Kidney tubule cell (primary cell): ENCODE measurements around the gene USP5.
A peak's percentile ranks its signal among the peaks of the same experiment; 100 is the strongest.

ENCODE experiments used
- DNase-seq: peaks from one replicate; pipeline ENCODE4 v3.0.0-alpha.2; 2018; ENCODE audit warnings: low spot score

The USP5 gene

GRCh38 chr12:6840330-6840729 lies 11.6 kb upstream of the USP5 start:
- DNase-seq: no peak

DNA sequence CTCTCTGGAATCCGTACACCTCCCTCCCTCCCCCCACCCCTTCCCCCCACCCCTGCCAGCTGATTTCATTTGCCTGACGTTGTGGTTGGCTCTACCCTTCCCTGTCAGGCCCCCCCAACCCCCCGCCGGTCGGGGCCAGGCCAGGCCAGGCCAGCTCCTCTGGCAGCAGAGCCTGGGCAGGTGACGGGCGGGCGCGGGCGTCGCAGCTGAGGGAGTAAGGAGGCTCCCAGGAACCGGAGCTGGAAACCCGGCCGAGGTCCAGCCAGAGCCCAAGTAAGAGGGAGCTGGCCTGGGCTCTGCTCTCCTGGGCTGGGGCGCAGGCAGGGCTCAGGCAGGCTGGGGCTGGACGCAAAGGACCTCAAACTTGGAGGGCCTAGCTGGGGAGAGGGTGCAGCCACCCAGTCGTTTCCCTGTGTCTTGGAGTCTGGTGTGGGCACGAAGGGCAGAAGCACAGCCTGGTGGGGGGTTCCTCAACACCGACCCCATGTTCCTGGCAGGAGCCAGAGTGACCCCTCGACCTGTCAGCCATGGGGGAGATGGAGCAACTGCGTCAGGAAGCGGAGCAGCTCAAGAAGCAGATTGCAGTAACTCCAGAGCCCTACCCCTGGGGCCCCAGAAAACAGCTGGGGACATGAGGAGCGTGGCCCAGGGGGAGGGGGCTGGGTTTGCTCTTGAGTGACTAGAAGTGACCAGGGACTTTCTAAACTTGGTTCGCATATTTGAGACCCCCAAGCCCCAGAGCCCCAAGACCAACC lies 11.0 kb upstream of the USP5 start, which contains the start of gene GNB3:
Gene GNB3 (plus strand): TSS at position 165 of the 755 bp plus-strand sequence. CDS start 363 bp downstream, at position 528.
- DNase-seq: no peak

- DNase-seq: no peak
These were observed 9.9 kb upstream of the USP5 start for GRCh38 chr12:6842075-6842474.

GRCh38 chr12:6843118-6843902 lies 8.6 kb upstream of the USP5 start:
- no peak for DNase-seq

DNA sequence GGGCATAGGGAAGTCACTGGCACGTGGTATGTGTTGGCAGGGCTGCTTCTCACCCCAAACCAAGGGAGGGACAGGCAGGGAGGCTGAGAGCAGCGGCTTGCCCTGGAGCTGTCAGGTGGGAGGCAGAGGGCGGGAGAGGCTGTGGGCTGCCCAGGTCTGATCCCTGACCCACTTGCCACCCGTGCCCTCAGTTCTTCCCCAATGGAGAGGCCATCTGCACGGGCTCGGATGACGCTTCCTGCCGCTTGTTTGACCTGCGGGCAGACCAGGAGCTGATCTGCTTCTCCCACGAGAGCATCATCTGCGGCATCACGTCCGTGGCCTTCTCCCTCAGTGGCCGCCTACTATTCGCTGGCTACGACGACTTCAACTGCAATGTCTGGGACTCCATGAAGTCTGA lies 6.6 kb upstream of the USP5 start:
- DNase-seq: no peak

GRCh38 chr12:6846316-6846869 lies 5.6 kb upstream of the USP5 start:
- DNase-seq: no peak

- DNase-seq: no peak
These were observed 4.3 kb upstream of the USP5 start for GRCh38 chr12:6847676-6848075.

DNA sequence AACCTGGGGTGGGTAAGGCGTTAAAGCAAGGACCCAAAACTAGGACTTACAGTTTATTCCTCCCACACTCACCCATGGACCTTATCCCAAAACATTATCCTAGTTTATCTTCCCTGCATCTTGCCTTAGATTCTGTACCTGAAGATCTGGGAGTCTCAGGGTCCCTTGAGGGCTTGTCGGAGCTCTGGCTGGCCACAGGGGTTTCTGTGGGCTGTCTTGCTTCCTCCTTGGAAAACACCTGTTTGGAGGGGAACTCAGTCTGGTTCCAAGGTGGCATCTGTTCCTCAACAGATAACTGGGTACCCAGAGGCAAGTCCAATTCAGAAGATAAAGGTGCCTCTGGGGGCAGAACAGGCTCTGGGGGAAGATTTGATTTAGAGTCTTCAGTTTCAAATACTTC lies 2.5 kb upstream of the USP5 start:
- DNase-seq: no peak

GRCh38 chr12:6849976-6850560 lies 1.9 kb upstream of the USP5 start:
- no peak for DNase-seq

DNA sequence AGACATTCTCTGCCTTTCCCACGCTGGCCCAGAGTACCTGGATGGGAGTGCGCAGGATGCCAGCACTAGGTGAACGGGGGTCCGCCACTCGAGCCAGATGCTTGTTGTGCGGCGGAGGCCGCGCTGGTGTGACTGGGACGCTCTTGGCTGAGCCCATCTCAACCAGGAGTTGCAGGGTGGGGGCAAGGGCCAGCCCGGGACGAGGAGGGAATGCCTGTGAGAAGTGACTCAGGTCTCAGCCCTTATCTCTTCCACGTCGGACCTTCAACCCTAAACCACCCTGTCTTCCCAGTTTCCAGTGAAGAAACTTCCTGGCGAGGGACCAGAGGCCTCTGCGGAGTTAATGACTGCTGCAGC lies 1.2 kb upstream of the USP5 start:
- DNase-seq: no peak

DNA sequence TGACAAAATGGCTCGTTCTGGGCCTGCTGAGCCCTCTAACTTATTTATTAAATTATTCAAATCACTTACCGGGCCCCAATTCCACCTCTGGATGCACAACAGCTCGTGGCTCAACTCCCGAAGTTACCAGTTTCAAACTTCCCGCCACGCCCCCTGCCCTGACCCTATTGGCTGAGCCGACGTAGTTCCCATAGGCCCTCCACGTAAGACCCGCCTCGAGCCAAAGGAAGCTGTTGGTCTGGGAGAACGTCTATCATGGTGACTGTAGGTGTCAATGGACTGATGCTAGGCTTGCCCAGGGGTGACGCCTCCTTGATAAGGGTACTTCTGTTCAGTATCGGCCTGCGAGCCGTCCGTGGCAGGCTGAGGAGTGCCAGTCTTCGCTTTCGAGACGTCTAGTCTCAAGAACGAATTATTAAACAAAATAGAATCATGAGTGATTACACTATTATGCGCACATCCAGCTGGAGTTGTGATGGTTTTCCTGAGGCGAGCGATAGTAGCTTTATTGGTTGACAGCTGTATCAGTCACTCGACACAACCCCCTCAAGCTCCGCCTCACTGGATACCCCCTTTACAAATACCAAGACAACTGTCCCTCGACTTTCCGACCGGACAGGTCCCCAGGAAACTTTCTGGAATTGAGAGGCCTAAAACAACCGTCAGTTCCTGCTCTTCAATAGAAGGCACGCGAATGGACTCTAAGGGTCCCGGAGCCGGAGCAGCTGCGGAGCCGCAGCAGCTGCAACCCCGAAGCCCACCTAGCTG lies 613 bp upstream of the USP5 start, which contains the start of gene CDCA3:
Gene CDCA3 (minus strand): TSS at position 134 of the 768 bp plus-strand sequence. CDS start 334 bp downstream, outside the sequence.
- peak; percentile 98 for DNase-seq

DNA sequence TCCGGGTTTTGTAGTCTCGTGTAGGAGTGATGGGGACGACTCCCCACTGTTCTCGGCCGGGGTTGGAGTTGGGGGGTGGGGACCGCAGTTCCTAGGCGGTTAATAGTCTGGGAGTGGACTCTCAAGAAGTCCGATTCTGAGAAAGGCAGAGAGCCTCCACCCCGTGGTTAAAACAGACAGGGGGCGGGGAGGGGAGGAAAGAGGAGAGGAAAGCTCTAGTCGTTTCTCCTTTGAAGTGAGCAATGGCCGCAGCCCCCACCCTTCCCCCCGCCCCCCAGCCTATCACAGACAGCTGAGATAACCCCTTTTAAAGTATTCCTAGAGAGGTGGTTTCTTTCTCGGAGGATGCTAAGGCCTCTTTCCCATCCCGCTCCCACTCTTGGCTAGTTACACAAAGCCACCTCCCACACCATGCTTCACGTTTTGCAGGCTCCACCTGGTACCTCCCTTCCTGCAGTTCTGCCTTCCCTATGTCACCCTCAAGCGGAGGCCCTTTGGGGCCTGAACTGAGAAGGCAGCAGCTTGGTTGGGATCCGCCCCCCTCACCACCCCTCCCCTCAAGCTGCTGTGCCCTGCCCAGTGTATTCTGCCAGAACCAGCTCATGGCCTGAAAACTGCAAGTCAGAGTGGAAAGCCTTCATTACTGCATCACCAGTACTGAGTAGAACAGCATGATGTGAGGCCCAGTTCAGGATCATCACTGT lies 853 bp downstream of the USP5 start:
- peak; percentile 70 for DNase-seq

DNA sequence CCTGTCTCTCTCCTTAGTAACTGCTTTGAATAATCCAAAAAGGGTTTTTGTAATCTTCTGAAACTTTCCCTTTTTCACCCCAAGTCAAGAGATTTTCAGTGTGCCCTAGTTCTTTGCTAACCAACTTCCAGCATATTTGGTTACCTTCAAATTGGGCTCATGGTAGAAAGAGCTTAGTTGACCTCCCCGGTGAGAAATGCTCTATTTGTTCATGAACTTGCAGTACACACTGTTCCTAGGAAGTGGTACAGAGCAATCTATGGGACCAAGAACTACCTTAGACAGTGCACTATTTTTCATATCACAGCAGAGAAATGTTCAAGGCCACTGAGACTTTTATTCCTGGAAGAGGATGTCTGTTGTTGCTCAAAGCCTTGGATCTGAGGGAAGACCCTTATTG lies 1.7 kb downstream of the USP5 start:
- no peak for DNase-seq

DNA sequence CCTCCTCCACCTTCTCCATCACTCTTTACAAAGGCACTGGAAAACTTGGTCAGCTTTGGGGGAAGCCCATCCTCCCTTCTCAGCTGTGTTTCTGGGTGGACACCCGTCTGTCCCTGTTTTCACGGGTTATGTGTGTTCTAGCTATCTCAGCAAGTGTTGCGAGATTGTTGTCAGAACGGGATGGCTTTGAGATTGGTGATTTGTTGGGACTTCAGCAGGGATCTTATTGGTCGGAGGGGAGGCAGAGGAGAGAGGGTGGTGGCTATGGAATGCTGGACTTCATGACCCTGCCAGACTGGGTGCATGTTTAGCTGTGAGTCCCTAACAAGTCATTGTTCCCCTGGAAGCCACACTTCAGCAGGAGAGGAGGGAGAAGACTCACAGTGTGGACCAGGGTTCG lies 2.1 kb downstream of the USP5 start:
- no peak for DNase-seq

DNA sequence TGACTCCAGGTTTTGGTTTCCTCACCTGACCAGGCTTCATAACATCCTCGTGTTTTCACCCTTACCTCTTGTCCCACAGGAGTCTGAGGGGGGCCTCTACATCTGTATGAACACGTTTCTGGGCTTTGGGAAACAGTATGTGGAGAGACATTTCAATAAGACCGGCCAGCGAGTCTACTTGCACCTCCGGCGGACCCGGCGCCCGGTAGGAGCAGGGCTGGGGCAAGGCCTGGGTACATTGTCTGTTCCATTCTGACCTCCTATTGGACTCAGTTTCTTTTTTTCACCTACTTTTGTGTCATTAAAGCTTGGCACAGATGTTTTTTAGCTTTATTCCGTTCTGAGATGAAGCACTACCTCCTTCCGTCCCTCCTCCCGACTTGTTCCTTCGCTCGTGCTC lies 3.4 kb downstream of the USP5 start:
- no peak for DNase-seq

- DNase-seq: no peak
These were observed 6.8 kb downstream of the USP5 start for GRCh38 chr12:6858799-6859198.

GRCh38 chr12:6860116-6860515 lies 8.2 kb downstream of the USP5 start:
- DNase-seq: no peak

GRCh38 chr12:6860942-6861341 lies 9.0 kb downstream of the USP5 start:
- DNase-seq: no peak

GRCh38 chr12:6861391-6861790 lies 9.4 kb downstream of the USP5 start:
- no peak for DNase-seq

DNA sequence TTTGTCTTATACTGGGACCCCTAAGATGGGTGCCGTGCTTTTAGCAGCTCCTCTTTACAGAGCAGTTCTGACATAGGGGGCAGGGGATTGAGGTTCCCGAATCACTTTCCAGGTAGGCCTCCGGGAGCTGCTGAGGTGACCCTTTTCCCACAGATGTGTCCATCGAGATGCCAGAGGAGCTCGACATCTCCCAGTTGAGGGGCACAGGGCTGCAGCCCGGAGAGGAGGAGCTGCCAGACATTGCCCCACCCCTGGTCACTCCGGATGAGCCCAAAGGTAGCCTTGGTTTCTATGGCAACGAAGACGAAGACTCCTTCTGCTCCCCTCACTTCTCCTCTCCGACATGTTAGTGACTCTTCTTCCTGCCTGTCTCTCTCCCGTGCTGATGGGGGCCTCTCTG lies 11.1 kb downstream of the USP5 start:
- DNase-seq: no peak

DNA sequence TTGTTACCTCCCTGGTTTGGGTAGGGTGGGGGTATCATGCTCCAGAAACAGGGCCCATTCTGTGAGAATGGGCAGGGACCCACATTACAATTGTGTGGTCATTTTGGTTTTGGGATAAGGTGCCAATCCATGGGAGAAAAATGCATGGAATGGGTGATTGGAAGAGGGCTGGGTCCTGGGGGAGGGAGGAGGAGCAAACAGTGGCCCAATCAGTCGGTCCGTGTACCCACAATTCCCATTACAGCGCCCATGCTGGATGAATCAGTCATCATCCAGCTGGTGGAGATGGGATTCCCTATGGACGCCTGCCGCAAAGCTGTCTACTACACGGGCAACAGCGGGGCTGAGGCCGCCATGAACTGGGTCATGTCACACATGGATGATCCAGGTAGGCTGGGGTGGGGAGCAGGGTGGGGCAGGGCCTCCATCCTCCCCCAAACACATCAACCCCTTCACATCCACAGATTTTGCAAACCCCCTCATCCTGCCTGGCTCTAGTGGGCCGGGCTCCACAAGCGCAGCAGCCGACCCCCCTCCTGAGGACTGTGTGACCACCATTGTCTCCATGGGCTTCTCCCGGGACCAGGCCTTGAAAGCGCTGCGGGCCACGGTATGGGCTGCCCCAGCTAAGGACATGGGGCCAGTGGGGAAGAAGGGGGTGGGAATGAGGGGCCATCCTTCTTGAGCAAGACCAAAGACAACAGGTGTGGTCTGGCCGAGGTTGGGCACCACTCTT lies 11.8 kb downstream of the USP5 start:
- no peak for DNase-seq
